HCT116 (cell line): ENCODE results near the gene CCDC188. TPM values are rescaled to one million over a fixed set of nuclear protein-coding genes. Genes with fewer than 3 reads are reported as not detected.
A peak's percentile ranks its signal among the peaks of the same experiment; 100 is the strongest.

Source experiments
- ATAC-seq: fragments of 200-7000 bp; cut with Tn5 transposase; 2 replicates; pipeline ENCODE4 v1.9.1; 2020; ENCODE audit warnings: mild to moderate bottlenecking, moderate library complexity
- BruUV-seq: library from RNA; stranded (reverse); fragments of 400-500 nt; replicated peaks from 2 replicates; lab custom pipeline; 2021; lab: Mats Ljungman, UMichigan
- CTCF ChIA-PET: fragments of 300-600 bp; sonication (Branson Sonifier 250); formaldehyde crosslinking; loops from one replicate; lab custom pipeline; 2021; ENCODE audit warnings: antibody characterized with exemption; lab: Charles Lee
- POLR2A ChIA-PET: fragments of 300-600, 350-600 bp; sonication (Branson Sonifier 250); formaldehyde crosslinking; loops from one replicate; lab custom pipeline; 2021; ENCODE audit warnings: antibody characterized with exemption; lab: Charles Lee
- RAD21 ChIA-PET, 2 experiments: fragments of 300-600 bp; sonication (Branson Sonifier 250); formaldehyde crosslinking; loops; one replicate each; lab custom pipeline; 2023; ENCODE audit warnings: low total read pairs in 2 of 2; ENCODE audit not compliant: uncharacterized antibody in 2 of 2, unreplicated experiment in 2 of 2, low non-redundant PET in 1 of 2; lab: Charles Lee
- DNase-seq: peaks from one replicate; pipeline ENCODE4 v3.0.0-alpha.2; 2010; ENCODE audit warnings: low read depth, low spot score
- H2AFZ ChIP-seq: fragments of 200-600 bp; shearing (Covaris generic), sonication (generic); 2 replicates; pipeline ENCODE4 v1.6.1; 2017; ENCODE audit warnings: low read depth, mixed run types, mixed read lengths, antibody characterized with exemption, low read length; ENCODE audit not compliant: poor library complexity, severe bottlenecking
- H3K27ac ChIP-seq: 2 replicates; pipeline ENCODE4 v1.5.1; 2012; ENCODE audit warnings: low read depth, low read length
- H3K27me3 ChIP-seq: fragments of 200-600 bp; sonication (generic); 2 replicates; pipeline ENCODE4 v1.6.1; 2016; ENCODE audit warnings: mixed run types, low read length, mixed read lengths; ENCODE audit not compliant: insufficient read depth
- H3K36me3 ChIP-seq, 2 experiments: fragments of 200-500 bp in 1 of 2; fragments of 200-600 bp in 1 of 2; sonication (Bioruptor generic) in 1 of 2; sonication (generic) in 1 of 2; 2 replicates each; pipeline versions ENCODE4 v1.5.1 to v1.6.1; 2014 to 2016; ENCODE audit warnings: low read length in 2 of 2, inconsistent platforms in 1 of 2, mixed read lengths in 1 of 2, mixed run types in 1 of 2; ENCODE audit not compliant: insufficient read depth in 2 of 2, control insufficient read depth in 1 of 2
- H3K4me1 ChIP-seq, 2 experiments: fragments of 200-600 bp in 1 of 2; sonication (generic) in 1 of 2; 2 replicates each; pipeline versions ENCODE4 v1.5.1 to v1.6.1; 2012 to 2017; ENCODE audit warnings: low read length in 2 of 2, inconsistent platforms in 1 of 2, mild to moderate bottlenecking in 1 of 2, mixed read lengths in 1 of 2, mixed run types in 1 of 2, moderate library complexity in 1 of 2; ENCODE audit not compliant: insufficient read depth in 2 of 2, control insufficient read depth in 1 of 2
- H3K4me2 ChIP-seq: fragments of 200-600 bp; sonication (generic); 2 replicates; pipeline ENCODE4 v1.6.1; 2017; ENCODE audit warnings: mixed run types, low read length, mixed read lengths
- H3K4me3 ChIP-seq, 2 experiments: fragments of 200-600 bp in 1 of 2; sonication (generic) in 1 of 2; replicated peaks in 1 of 2; 2 replicates each; pipeline ENCODE4 v1.5.1; 2011 to 2016; ENCODE audit warnings: low read length in 2 of 2, control low read depth in 1 of 2, low read depth in 1 of 2, mild to moderate bottlenecking in 1 of 2, mixed read lengths in 1 of 2, mixed run types in 1 of 2
- H3K79me2 ChIP-seq: fragments of 200-600 bp; sonication (generic); 2 replicates; pipeline ENCODE4 v1.6.1; 2017; ENCODE audit warnings: mild to moderate bottlenecking, mixed run types, low read length, moderate library complexity, mixed read lengths; ENCODE audit not compliant: insufficient read depth
- H3K9ac ChIP-seq: fragments of 200-600 bp; sonication (generic); 2 replicates; pipeline ENCODE4 v1.6.1; 2016; ENCODE audit warnings: low read length, mixed read lengths
- H3K9me2 ChIP-seq: fragments of 200-600 bp; sonication (generic), shearing (Covaris generic); 2 replicates; pipeline ENCODE4 v1.6.1; 2017; ENCODE audit warnings: mixed run types, mild to moderate bottlenecking, moderate library complexity; ENCODE audit not compliant: insufficient read depth
- H3K9me3 ChIP-seq, 2 experiments: fragments of 200-500 bp in 1 of 2; fragments of 200-600 bp in 1 of 2; sonication (Bioruptor generic) in 1 of 2; sonication (generic) in 1 of 2; 2 replicates each; pipeline ENCODE4 v1.6.1; 2014 to 2017; ENCODE audit warnings: low read length in 2 of 2, mixed read lengths in 2 of 2, inconsistent platforms in 1 of 2, low read depth in 1 of 2, mild to moderate bottlenecking in 1 of 2, mixed run types in 1 of 2, moderate library complexity in 1 of 2; ENCODE audit not compliant: control insufficient read depth in 1 of 2, insufficient read depth in 1 of 2
- H4K20me1 ChIP-seq: fragments of 200-600 bp; sonication (generic), shearing (Covaris generic); 2 replicates; pipeline ENCODE4 v1.6.1; 2017; ENCODE audit warnings: mixed run types, mild to moderate bottlenecking, moderate library complexity; ENCODE audit not compliant: insufficient read depth
- CBX3 ChIP-seq: IDR thresholded peaks from 2 replicates; pipeline ENCODE4 v1.6.1; 2012; ENCODE audit warnings: low read depth
- CEBPB ChIP-seq: IDR thresholded peaks from 2 replicates; pipeline ENCODE4 v1.6.1; 2012; ENCODE audit warnings: low read depth
- CTCF ChIP-seq, 3 experiments: fragments of 200-600 bp in 1 of 3; sonication (generic) in 1 of 3; IDR thresholded peaks in 2 of 3; conservative IDR thresholded peaks in 1 of 3; 2 replicates each; pipeline ENCODE4 v1.5.1; 2012 to 2017; ENCODE audit warnings: low read depth in 2 of 3, low read length in 2 of 3, antibody characterized with exemption in 1 of 3, borderline replicate concordance in 1 of 3, control low read depth in 1 of 3, mild to moderate bottlenecking in 1 of 3, mixed read lengths in 1 of 3, mixed run types in 1 of 3, moderate library complexity in 1 of 3; ENCODE audit not compliant: insufficient read depth in 1 of 3
- ELF1 ChIP-seq: IDR thresholded peaks from 2 replicates; pipeline ENCODE4 v1.6.1; 2012; ENCODE audit warnings: low read depth, borderline replicate concordance
- EZH2 ChIP-seq: fragments of 200-600 bp; sonication (generic); IDR thresholded peaks from 2 replicates; pipeline ENCODE4 v1.6.1; 2017; ENCODE audit warnings: antibody characterized with exemption, mixed run types
- FOSL1 ChIP-seq: IDR thresholded peaks from 2 replicates; pipeline ENCODE4 v1.6.1; 2012; ENCODE audit warnings: low read depth
- POLR2AphosphoS5 ChIP-seq: IDR thresholded peaks from 2 replicates; pipeline ENCODE4 v1.6.1; 2011; ENCODE audit warnings: mild to moderate bottlenecking, low read depth, low read length, moderate library complexity
- ZBTB33 ChIP-seq: IDR thresholded peaks from 2 replicates; pipeline ENCODE4 v1.6.1; 2011; ENCODE audit warnings: mild to moderate bottlenecking, low read length, moderate library complexity; ENCODE audit not compliant: insufficient replicate concordance; ENCODE audit errors: extremely low read depth
- ZFX ChIP-seq: fragments of 450-650 bp; IDR thresholded peaks from 2 replicates; pipeline ENCODE4 v1.6.1; 2017
- intact Hi-C: fragments of 100-400 bp; cut with micrococcal nuclease; formaldehyde crosslinking; loops from 2 replicates; pipeline ENCODE4 v1.10.0; 2022
- total RNA-seq: library from RNA; stranded (reverse); gene quantifications from one replicate; pipeline ENCODE4 v1.2.1, GENCODE V29; 2021; ENCODE audit not compliant: unreplicated experiment
- TF ChIP-seq, protein P1 (sequence below): IDR thresholded peaks from 2 replicates; pipeline ENCODE4 v1.6.1; 2012

The CCDC188 gene
- total RNA-seq, 1 experiment from 2014 or later: not detected

DNA sequence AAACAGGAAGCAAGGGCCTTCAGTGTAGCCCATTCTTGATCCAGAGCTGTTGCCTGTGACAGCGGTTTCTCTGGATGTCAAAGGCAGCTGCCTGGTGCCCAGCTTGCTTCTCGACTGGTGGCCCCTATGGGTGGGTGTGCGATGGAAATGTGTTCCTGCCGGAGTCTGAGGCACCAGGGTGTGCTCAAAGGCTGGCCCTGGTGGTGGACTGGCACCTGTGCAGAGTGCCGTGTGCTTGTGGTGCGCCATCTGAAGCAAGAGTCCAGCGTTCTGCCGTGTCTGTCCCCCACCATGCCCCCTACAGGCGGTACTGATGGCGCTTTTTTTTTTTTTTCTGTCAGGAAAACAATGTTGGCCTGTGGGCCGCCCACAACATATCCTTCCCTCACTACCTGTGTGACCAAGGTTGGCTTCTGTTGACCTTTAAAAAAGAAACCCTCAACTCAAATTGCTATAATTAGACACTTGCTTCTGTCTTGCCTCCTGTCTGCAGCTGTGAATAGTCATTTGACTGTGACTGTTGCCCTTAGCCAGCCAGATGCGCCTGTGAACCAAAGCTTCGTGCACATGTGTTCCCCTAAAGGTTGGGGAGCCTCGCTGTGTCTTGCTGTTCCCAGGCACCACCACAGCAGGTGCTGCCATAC, 39.7 kb downstream of the CCDC188 start:
- Histone ChIP-seq H3K4me2 (no peak overlapping the region), H3K27ac (peak overlapping the region; percentile 34), H3K9me2 (no peaks in the 10 kb centered on the region), H2AFZ (no peak overlapping the region), H3K4me3 (no peak overlapping the region), H3K9me3 (no peaks in the 10 kb centered on the region), H3K9ac (peak overlapping the region; percentile 4; the same call in 1 of the 2 replicates), H4K20me1 (no peaks in the 10 kb centered on the region), H3K79me2 (peaks cover 25% of the 10 kb centered on the region), H3K4me1 (peaks cover 8 to 12% of the 10 kb centered on the region in 2 experiments), H3K36me3 (peaks cover 22 to 65% of the 10 kb centered on the region in 2 experiments; a peak in 3 of 4 replicates), H3K27me3 (no peaks in the 10 kb centered on the region)
- CTCF ChIA-PET: no interaction called here
- RAD21 ChIA-PET: no interaction called here
- intact Hi-C loops: loop anchor here (10.0 kb wide), 1 partner anchor 146 kb away; no protein-coding TSS in a partner anchor
- DNase-seq (peak; percentile 51), ATAC-seq (peak; percentile 75)
- TF ChIP-seq CTCF (IDR thresholded peaks at IDR 0.05 in 2 of 3, conservative IDR thresholded peaks at IDR 0.05 in 1 of 3; ENCODE audit: borderline replicate concordance in 1 of 3, insufficient read depth in 1 of 3, low read depth in 2 of 3, low read length in 2 of 3): peak; percentile 23 to 77 (median 74); a peak in 5 of 6 replicates
- no peak for TF ChIP-seq ZFX
- TF ChIP-seq, protein P1, sequence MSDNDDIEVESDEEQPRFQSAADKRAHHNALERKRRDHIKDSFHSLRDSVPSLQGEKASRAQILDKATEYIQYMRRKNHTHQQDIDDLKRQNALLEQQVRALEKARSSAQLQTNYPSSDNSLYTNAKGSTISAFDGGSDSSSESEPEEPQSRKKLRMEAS: 0 out of 2 replicates have a peak, but pooled peaks have one; percentile 24
- no TSS peak for BruUV-seq
- POLR2A ChIA-PET: no interaction called here

DNA sequence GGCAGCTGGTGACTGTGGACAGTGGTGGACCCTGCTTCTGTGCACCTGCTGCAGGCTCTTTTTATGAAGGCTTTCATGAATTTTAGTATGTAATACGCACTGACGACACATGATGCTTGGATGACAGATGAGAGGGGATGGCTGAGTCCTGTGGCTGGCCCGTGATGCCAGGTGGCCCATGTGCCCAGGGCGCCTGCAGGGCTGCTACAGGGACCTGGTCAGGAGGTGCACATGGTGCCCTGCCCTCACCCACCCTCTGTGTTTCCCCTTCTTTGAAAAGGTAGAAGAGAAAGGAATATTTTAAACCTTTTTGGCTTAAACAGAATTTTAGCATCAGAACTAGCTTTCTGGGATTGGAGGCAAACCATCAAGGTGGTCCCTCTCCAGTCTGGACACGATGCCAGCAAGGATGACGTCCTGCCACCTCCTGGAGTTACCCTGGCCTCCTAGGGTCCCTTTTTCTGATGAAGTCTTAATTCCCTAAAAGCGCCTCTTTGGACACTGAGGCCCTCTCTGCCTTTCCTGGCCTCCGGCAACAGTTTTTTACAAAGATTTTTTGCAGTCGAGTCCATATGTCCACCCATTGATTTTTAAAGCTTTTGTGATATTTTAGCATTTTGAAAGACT, 40.4 kb downstream of the CCDC188 start:
- intact Hi-C loops: loop anchor here (10.0 kb wide), 1 partner anchor 146 kb away; no protein-coding TSS in a partner anchor
- Histone ChIP-seq H3K27ac (peak overlapping the region; percentile 34), H3K9ac (no peak overlapping the region; the same call in 1 of the 2 replicates), H3K36me3 (peaks cover 24 to 69% of the 10 kb centered on the region in 2 experiments; a peak in 3 of 4 replicates), H3K4me1 (peaks cover under 1 to 5% of the 10 kb centered on the region in 2 experiments; a peak in 3 of 4 replicates), H3K27me3 (no peaks in the 10 kb centered on the region), H2AFZ (no peak overlapping the region), H4K20me1 (no peaks in the 10 kb centered on the region), H3K79me2 (peaks cover 25% of the 10 kb centered on the region), H3K9me3 (no peaks in the 10 kb centered on the region), H3K4me3 (no peak overlapping the region), H3K4me2 (no peak overlapping the region), H3K9me2 (no peaks in the 10 kb centered on the region)
- DNase-seq (no peak), ATAC-seq (no peak)
- TSS peak; percentile 35 for BruUV-seq
- ChIA-PET CTCF (no interaction called here), RAD21 (no interaction called here), POLR2A (no interaction called here)
- no peak for TF ChIP-seq FOSL1
- TF ChIP-seq CBX3: no peak
- no peak for TF ChIP-seq POLR2AphosphoS5
- no peak for TF ChIP-seq CEBPB
- TF ChIP-seq EZH2: no peak
- no peak for TF ChIP-seq ZBTB33
- no peak for TF ChIP-seq CTCF (IDR thresholded peaks at IDR 0.05 in 2 of 3, conservative IDR thresholded peaks at IDR 0.05 in 1 of 3; ENCODE audit: borderline replicate concordance in 1 of 3, insufficient read depth in 1 of 3, low read depth in 2 of 3, low read length in 2 of 3)
- no peak for TF ChIP-seq ELF1
